Measurements from ENCODE around the gene SRPRB. TPM values are rescaled to one million over a fixed set of nuclear protein-coding genes. Genes with fewer than 3 reads are reported as not detected.

SRPRB gene
- total RNA-seq, 1 donor from 2014 or later = 53.0 TPM

DNA sequence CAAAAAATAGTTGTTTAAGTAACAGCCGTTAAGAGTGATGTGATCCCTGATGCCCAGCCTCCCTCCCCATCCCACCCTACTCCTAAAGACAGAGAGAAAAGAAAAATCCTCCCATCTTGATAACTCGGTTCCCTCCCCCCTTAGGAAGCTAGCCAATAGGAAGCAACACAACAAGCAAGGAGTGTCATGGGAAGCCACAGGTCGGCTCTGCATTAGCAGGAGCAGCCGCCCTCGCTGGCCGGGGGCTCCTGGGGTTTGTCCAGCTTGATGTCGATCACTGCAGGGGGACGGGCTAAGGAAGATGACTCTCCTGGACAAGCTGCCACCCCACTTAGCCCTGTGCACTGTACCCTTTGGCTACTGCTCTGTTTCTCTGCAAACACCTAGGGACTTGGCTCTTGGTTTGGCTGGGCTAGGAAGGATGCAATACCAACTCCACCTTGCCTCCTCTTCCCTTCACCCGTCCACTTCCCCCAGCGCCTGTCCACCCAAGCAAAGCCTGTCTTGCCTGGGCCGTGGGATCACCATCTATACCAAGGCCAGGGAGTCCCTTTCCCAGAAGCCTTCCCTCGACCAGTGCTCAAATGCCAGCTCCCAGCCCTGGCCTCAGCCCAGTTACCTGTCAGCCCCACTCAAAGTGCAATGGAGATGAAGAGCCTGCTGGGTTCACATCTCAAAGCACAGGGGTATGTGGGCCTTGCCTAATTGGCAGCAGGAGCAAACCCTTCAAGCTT is 23.1 kb downstream of the SRPRB start:
- ATAC-seq = no peak

DNA sequence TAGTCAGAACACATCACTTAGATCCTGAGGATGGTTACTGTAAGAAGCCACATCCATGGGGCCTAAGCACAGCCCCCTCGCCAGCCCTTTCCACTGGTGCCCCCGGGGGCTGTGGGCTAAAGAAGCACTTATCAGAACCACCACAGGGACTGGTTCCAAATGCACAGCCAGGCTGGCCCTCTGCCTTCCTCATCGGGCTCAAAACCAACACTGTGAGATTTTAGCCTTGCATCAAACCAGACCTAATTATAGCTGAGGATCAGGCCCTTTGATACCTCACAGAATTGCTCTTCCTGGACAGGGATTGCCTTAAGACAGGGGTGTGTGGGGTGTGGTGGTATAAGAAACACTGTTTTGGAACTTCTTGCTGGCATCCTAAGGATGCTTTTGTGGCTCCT is 23.7 kb downstream of the SRPRB start:
- ATAC-seq = no peak

DNA sequence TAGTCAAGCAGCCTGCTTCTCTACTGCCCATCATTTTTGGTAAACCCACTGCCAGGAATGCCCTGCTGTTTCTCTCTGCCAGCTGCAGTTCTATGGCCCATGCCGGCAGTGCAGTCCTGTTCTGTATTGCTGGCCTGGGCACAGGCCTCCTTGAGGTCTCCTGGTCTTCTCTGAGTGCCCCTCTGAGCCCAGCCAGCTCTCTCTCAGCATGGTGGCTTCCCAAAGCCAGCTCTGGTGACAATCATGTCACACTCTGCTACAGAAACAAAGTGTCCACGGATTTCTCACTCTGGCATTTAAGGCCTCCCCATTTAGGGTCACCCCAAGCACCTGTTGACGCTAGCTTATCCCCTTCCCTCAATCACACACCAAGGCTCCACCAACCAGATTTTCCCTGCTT is 24.5 kb downstream of the SRPRB start:
- ATAC-seq = no peak

DNA sequence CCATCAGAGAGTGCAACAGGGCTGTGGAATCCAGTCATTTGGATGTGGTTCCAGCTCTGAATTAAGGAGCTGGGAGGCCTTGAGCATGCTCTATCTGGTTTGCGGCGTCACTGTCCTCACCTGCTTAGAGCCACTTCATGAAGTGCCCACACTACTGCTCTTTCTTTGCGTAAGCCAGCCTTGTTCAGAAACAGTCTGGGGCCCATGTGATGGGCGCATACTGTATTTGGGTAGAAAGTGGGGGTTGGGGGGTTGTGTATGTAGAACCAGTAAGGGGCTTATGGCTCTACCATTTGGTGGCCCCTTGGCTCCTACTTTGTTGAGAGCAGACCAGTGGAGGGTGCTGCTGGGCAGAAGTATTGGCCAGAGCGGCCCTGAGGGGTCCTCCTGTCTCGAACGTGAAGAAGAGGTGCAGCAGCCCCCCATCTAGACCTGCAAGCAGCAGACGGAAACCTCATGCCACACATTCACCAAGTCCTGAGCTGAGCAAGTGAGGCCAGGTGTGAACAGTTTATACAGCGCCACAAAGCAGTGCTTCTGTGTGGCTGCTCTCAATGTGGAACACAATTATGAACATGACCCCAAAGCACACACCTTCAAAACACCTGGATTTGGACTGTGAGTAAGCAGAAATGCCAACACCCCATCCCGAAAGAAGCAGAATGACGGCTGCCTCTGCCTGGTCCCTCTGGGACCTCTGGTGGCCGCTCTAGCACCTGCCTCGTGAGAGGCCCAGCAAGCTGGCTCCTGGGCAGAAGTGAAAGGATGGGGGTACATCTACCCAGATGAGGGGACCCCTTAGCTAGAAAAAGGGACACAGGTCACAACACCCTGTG is 26.6 kb downstream of the SRPRB start:
- ATAC-seq = peak; percentile 46

DNA sequence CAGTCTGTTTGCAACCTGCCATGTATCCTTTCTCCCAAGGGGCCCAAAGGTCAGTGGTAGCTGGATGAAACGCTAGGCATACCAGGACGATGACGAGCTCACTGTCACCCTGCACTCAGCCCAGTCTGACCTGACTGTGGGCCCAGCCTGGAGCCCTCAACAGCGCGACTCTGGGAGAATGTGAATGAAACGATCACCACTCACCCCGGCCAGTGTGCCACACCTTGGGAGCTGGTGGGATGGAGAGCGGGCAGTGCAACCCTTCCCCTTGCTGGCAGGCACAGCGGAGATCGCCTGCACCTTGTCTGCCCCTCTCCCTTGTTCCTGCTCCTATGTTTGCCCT is 27.2 kb downstream of the SRPRB start:
- no peak for ATAC-seq

DNA sequence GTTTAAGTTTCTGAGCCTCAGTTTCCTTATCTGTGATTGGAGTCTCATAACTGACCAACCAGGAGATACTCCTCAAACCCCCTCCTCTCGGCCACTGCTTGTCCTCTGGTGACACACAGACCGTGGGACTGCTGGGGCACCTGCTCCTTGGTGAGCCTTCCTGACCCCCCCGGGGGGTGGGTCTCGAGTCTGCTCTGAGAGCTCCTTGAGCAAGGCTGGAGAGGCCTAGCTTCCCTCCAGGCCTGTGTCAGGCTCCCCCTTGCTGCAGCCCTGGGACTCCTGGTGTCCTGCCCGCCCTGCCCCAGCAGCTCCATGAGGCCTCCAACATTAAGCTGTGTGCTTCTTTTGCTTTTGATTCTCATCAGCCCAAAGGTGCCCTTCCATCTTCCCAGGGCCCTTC is 27.7 kb downstream of the SRPRB start:
- no peak for ATAC-seq

DNA sequence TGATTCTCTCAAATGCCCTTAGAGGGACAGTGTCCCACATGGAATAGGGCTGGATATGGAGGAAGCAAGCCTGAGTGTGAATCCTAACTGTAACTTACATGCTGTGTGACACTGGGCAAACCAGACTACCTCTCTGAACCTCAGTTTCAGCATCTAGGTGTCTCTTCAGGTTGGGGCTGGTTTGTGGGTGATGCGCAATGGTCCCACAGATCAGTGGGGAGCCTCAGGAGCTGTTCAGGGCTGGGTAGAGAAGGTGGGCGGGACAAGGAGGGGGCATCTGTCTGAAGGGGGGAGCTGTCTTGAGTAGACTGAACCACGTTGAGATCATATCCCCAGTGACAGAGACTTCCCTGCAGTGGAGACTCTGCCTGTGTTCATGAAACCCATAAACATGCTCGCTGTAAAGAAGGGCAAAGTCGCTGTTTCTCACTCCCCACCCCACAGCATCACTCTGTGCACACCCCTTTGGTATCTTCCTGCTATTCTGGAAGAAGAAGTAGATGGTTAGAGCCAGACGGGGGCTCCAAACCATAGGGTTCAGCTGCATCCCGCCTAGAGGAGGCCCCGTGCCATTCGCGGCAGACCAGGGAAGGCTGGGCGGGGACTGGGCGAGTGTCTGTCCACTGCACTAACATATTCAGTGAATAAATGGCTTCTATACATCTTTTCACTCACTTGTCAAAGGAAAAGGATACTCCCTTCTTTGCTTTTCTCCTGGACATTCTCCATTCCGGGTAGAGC is 28.4 kb downstream of the SRPRB start:
- no peak for ATAC-seq

DNA sequence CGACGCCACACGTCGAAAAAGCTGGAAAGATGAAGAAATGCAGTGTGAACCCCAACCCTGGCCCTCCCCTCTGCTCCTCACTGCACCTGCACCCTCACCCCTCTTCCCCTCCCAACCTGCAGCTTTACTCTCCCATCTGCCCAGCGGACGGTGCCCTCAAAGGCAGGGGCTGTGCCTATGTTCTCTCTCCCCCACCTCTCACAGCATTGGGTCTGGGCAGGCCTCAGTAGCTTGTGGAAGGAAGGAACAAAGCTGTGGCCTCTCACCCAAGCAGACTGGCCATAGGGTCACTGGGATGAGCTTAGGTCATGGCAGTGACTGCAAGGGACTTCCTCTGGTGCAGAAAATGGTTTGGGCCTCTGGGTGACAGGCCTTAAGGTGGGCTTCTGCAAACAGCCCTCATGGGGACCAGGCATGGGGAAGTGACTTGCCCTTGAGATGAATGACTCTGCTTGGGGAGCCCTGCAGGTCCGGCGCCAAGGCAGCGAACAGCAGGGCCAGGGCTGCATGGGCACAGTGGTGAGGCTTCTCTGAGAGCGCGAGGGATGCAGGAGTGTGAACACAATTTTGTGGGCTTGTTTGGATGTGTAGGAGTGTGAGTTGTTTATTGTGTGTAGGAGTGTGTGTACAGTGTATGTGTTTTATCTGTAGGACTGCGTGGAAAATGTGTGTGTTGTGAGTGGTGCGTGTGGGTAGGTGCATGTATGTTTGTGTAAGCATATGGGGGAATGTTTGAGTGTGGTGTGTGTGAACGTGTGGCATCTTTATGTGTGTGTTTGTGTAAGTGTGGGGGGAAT is 29.2 kb downstream of the SRPRB start:
- no peak for ATAC-seq

DNA sequence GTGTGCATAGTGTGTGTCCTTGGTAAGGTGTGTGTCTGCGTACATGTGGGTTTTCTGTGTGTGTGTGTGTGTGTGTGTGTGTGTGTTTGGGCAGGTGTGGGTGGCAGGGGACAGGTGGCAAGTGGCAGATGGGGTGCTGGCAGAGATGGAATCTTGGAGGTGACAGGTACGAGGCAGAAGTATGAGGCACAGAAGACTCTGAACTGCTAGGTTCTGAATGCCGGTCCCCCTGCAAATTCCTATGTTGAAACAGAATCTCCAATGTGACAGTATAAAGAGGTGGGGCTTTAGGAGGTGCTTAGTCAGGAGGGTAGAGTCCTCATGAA is 29.8 kb downstream of the SRPRB start:
- ATAC-seq = no peak

DNA sequence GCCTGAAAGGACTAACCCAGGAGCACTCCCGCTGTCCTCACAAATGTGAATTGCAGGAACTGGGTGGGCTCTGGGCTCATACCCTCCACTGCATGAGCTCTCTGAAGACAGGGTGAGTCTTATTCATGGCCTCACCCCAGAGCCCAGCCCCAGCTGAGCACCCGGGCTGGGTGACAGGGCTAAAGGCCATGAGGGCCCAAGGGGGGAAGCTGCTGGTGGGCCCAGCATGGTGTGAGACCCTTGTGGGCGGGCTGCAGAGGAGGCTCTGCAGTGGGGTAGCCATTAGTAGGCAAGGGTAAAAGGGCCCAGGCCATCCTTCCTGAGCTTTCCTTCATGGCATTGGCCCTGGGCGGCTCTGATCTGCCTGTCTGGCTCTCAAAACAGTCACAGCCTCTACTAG is 30.3 kb downstream of the SRPRB start:
- ATAC-seq = no peak

DNA sequence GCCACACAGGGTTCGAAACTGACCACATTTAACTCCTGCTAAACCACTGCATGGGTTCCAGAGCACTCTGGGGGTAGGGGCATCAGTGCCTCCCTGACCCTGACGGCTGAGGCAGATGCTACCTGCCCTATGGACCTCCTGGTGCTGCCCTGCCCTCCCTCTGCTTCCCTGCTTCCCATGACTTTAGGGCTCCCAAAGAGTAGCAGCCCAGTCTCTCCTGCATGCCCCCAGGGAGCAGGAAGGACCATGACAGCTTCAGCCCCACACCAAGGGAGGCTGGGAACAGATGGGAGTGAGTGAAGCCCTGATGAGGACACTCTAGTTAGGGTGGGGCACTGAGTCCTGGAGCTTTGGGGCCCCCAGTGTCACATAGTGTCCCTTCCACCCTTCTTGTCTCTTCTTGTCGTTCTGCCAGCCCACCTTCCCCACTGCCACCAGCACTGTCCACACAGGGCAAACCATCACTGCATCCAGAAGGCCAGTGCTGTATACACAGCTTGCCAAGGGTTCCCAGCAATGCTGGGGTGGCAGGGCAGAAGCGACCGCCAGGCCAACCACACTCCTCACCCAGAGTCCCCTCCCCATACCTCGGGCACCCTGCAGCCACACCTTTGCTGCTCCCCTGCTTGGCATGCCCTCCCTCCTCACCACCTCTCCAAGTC is 31.0 kb downstream of the SRPRB start:
- ATAC-seq = no peak

DNA sequence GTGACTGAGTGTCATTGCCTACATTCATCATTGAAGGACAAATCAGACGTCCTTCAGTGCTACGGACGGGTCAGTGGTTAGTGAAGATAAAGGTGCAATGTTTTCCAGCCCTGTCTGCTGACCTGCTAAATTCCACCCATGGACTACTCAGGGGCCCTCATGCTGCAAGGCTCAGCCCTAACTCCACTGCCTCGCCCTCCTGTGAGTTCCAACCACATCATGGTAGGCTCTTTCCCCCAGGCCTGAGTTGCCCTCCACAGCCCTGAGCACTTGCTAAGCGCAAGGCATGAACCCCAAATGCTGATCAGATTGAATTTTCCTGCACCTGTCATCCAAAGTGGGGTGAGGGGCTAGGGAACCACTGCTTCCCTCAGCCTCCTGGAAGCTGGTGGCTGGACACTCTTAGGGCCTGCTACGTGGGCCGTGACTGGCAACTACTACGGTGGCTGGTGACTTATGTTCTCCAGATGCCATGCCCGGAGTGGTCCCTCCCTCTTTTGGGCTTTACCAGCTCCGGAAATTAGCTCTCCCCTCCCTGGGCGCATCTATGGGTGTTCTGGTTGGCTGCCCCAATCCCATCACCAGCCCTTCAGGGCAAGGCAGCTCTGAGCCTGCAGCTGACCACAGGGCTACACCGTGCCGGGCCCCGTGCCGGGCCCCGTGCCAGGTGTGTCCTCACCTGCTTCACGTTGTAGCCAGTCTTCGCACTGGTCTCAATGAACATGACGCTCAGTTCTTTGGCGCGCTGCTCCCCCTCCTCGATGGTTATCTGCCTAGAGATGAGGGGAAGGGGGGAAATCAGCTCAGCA is 32.1 kb downstream of the SRPRB start:
- ATAC-seq = no peak

DNA sequence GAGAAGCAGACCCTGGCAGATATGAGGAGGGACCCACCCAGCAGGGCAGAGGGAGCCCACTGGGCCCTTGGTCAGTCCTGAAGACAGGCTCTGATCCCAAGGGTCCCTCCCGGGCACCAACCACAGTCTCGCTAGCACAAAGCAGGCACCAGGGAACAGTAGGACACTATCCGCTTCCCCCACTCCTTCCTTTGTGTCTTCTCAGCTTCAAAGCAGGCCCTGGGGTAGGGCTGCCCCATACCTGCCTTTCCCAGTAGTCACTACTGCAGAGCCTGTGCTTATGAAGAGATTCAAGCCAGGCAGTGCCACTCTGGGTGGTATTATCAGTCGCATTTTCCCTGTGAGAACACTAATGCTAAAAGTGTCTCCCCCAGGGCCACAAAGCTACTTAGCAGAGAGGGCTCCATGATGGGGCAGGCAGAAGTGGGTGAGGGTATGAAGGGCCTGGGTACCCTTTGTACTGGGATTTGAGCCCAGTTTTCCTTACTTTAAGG is 32.7 kb downstream of the SRPRB start:
- ATAC-seq = no peak

DNA sequence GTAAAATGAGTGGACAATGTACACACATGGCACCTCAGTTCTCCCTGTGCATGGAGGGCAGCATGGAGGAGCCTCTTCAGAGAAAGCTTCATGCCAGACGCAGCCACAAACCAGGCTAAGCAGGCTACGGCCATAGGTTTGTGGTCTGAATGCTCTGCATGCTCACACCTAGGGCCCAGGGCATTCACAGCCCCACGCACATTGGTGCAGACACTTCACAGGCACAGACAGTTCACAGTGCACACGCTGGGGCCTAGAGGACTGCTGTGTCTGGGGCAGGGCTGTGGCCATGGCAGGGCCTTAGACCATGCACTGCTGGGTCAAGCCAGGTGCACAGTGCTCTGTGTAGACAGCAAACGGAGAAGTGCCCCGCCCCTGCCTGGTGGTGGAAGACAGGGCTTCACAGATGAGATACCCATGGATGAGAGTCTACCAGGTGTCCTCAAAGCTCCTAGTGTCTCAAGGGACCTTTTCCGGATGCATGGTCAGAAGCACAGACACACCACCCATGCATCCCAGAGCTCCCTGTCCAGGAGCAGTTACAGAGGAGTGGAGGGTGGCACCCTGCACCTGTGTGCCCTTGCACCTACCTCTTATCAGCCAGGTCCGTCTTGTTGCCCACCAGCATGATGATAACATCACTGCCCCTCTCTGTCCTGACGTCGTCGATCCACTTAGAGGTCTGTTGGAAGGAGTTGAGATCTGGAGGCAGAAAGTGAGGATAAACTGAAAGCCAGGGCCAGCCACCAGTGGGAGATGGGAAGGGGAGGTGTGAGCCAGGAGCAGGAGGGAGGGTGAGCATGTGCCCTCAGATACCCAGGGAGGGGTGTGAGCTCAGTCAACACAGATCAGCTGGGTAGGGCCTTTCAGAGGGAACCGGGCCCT is 33.5 kb downstream of the SRPRB start:
- no peak for ATAC-seq

DNA sequence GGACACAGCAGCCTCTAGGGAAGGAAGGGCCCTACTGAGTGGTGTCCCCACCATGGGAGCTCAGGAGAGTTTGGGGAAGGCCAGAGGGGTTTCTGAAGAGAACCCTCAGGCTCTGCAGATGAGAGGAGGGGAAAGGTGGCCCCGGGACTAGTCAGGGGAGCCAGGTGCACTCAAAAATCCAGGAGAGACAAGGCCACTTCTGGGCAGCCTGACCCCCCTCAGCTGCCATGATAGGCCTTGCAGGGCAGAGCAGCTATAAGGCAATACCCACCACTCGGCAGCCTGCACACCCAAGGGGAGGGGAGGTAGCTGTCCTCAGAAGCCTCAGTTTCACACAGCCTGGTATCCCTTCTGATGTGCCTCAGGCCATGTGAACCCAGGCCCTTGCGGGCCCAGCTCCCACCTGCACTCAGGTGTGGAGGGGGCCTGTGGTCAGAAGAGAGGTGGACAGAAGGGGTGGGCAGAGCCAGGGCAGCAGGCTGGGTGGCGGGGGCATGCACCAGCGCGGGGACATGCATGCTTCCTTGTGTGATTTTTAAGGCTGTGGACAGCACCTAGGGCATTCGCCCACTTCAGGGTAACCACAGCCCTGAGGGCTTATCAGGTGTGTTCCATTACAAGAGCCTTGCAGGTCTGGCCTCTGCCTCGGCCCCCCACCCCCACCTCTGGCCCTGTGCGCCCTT is 34.6 kb downstream of the SRPRB start:
- ATAC-seq = no peak

DNA sequence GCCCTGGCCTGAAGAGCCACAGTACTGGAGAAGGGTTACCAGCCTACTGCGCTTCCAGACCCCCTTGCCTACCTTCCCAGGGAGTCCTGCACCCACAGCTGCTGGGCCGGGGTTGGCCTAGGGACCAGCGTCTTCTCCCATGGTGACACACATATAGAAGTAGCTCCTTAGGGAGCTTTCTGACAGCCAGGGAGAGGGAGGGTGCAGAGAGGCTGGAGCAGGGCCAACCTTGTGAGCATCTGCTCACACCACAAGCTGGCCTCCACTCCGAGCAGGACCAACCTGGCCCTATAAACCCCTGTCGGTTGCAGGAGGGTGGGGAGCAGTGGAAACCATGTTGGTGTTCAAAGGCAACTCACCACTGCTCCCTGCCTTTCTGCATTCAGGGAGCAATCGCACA is 35.2 kb downstream of the SRPRB start:
- ATAC-seq = no peak

DNA sequence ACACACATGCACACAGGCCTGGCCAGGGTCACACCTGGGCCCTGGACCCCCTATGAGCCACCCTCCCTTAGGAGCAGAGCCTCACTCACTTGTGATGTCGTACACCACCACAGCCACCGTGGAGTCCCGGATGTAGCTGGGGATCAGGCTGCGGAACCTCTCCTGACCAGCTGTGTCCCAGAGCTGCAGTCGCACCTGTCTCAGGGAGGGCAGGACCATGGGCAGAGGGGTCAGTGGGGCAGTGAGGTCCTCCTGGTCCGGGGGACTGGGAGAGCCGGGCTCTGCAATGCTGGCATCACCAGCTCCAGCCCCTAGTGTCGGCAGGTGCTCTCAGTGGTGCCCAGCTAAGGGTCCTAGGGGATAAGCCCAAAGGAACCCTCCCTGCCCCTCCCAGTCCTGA is 35.6 kb downstream of the SRPRB start:
- ATAC-seq = no peak

DNA sequence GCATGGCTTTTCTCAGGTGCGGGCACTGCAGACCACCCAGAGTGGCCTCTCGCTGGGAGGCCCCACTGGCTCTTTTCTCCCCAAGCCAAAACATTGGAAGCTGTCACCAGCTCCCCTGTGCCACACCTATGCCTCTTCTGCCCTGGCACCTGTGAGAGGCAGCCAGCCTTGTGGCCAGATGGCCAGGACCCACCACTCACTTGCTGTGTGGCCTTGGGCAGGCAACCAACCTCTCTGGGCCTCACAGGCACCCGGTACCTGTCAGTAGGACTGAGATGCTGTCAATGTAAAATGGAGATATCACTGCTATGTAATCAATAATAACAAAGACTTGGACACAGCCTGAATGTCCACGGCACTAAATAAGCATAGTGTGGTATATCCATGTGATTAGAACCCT is 36.5 kb downstream of the SRPRB start:
- ATAC-seq = no peak

DNA sequence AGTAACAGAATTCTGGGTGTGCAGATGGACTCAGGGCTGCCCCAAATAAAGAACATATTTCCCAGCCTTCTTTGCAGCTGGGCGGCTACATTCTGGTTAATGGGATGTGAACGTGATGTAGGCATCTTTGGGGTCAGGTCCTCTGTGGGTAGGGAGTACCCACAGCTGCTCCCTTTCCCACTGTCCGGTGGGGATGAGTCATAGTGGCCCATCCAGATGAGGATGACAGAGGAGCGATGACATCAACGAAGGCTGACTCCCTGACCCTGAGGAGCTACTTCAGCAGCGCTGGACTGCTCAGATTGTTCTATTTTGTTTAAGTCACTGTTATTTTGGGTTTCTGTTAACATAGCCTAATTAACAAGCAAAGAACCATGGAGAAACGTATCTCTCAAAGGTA is 38.0 kb downstream of the SRPRB start:
- ATAC-seq = no peak

DNA sequence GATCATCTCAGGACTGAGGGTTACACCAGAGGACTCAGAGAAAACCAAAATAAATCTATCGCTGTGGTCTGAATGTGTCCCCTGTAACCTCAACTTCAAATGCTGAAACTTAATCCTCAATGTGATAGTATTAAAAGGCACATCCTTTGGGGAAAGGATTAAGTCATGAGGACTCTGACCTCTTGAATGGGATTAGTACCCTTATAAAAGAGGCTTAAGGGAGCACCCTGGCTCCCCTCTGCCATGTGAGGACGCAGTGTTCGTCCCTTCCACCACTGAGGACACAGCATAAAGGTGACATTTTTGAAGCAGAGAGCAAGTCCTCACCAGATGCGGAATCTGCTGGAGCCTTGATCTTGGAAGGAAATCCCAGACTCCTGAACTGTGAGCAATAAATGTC is 39.5 kb downstream of the SRPRB start:
- no peak for ATAC-seq

Data from esophagus mucosa (tissue), 1 donor.